Epidermal melanocyte (primary cell): ENCODE measurements around the gene KIF26A.

ENCODE experiments used
- DNase-seq: peaks from one replicate; pipeline ENCODE4 v3.0.0; 2011; ENCODE audit warnings: low spot score; ENCODE audit not compliant: insufficient read length

Gene KIF26A

DNA sequence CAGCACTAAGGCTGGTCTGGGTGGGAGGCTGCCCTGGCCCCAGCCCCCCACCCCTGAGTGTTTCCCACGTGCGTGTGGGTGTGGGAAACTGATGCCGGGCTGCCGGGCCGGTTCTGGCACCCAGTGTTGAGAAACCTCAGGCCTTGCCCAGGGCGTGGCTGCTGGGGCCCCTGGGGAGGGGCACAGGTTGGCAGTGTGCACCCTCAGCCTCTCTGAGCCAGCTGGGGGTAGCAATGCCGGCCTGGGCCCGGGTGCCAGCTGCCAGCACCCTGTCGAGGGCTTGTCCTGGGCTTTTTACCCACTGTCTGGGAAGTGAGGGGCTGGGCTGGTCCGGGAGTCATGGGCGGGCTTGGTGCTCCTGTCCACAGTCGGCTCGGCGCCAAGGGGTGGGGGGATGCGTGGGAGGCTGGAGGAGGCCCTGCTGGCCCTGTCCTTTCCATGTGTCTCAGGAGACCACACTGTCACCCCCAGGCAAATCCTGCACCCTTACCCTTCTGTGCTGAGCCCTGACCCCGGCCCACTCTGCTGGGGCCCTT lies 37.2 kb upstream of the KIF26A start:
- no peak for DNase-seq

GRCh38 chr14:104101651-104102281 lies 36.6 kb upstream of the KIF26A start:
- DNase-seq: no peak

DNA sequence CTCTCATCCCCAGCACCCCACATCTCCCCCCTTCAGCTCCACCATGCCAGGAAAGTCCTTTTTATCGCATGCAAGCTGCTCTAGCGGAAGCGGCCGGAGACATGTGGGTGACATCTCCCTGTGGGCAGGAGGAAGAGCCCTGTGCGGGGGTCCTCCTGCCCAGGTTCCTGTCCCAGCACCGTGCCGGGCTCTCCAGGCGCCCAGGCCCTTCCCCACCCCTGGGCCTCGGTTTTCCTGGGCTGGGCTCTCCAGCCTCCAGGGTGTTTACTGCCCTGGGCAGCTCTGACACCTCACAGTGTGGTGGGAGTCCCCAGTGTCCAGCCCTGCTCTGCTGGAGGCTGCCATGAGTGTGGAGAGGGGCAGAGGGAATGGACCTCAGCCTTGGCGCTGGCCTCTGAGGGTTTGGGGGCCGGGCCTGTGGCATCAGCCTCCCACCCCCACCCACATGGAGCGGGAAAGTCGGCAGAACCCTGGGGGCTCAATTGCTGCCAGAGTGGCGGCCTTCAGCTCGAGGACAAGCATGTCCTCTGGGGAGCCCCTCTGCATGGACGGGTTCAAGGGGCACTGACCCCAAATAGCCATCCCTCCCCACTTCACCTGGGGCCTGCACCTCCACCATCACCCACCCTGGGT lies 36.0 kb upstream of the KIF26A start:
- no peak for DNase-seq

DNA sequence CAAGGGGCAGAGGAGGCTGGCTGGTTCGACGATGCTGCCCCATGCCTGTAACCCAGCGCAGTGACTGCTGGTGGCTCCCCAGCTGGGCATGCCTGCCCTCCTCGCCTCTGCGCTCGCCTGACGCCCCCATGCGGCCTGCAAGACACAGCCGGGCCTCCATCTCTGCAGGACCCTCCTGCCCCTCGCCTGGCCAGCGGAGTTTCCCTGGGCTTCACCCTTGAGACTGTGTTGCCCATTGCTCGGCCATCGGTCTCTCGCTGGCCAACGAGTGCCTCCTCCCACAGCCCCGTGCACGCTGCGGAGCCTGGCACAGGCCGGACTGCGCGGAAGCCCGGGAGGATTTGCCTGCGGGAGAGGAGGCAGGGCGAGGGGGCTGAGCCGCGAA lies 35.3 kb upstream of the KIF26A start:
- DNase-seq: no peak

- DNase-seq: peak; percentile 2
Observed at GRCh38 chr14:104103446-104104075, 34.8 kb upstream of the KIF26A start.

GRCh38 chr14:104104076-104104901 lies 34.1 kb upstream of the KIF26A start:
- no peak for DNase-seq

- no peak for DNase-seq
Observed at GRCh38 chr14:104105071-104105821, 33.1 kb upstream of the KIF26A start.

DNA sequence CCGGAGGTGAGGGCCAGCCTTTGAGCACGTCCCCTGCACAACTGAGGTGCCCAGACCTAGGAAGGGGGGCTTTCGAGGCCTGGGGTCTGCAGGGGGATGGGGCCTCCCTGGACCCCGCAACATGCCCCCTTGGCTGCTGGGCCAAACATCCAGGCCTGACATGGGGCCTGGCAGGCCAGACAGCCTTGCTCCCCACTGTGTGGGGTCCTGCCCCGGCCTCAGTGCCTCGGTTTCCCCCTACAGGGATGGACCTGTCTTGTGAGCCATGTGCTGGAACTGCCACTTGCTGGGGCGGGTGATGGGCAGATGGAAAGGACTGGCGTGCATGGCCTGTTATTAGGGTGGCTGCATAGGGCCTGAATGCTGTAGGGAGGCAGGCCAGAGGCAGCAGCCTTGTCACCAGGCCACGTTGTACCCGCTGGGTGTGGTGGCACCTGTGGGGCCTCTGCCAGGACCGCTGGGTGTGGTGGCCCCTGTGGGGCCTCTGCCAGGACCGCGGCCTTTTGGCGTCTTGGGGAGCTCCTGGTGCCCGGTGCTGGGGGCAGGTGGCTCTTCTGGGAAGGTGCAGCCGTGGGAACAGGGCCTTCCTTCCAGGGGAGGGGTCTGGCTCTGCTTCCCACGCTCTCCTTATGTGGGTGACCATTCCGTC lies 32.4 kb upstream of the KIF26A start:
- no peak for DNase-seq

GRCh38 chr14:104106471-104106991 lies 31.9 kb upstream of the KIF26A start:
- DNase-seq: peak; percentile 2

DNA sequence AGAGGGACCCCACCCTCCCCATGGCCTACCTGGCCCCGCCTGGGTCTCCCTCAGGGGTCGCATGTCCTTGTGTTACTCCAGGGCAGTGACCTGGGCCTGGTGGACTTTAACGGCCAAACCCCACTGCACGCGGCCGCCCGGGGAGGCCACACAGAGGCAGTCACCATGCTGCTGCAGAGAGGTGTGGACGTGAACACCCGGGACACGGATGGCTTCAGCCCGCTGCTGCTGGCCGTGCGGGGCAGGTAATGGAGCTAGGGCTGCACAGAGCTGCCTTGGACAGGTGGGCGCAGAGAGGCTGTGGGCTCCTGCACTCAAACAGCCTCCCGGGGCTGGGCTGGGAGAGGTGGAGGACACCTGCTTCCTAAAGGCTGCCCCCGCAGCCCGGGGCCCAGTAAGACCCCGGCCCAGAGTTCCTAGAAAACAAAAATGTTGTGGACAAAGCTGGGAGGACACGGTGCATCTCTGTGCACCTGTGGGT lies 31.2 kb upstream of the KIF26A start:
- DNase-seq: peak; percentile 6

DNA sequence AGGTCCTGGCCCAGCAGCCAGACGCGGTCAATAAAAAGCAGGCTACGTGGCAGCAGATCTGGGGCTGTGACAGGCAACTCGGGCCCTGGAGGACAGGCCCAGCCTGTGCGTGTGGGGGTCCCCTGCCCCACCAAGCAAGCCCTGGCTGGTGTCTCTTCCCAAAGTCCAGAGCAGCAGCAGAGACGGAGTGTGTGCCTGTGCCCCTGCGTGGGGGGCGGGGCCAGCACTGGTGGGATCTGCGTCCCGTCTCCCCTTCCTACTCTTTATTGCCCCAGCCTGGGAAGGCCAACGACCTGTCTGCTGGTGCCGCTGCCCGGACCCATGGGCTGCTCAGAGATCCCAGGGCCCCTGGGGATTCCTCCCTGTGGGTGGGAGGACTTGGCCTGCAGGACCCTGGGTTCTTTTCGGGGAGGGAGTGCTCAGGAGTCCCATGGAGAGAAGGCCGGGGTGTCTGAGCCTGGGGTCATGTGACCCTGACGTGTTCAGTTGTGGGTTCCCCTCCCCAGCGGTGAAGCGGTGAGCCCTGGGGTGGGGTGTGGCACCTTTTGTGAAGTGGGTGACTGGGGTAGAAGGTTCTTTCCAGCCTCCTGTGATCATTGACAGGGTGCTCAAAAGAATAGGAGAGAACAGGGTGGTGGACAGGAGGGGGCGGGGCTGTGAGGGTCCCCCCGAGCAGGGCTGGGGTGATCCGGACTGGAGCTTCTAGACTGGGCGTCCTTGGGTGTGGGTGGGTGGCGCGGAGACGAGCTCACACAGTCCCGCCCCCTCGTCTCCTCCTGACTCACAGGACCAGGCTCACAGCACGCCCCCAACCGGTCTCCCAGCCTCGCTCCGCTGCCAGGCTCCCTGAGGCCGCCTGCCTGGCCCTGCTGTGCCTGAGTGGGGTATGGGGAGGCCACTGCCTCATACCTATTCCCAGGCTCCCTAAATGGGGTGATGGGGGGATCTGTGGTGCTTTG lies 30.5 kb upstream of the KIF26A start:
- DNase-seq: peak; percentile 4

GRCh38 chr14:104108570-104109541 lies 29.5 kb upstream of the KIF26A start:
- DNase-seq: no peak

DNA sequence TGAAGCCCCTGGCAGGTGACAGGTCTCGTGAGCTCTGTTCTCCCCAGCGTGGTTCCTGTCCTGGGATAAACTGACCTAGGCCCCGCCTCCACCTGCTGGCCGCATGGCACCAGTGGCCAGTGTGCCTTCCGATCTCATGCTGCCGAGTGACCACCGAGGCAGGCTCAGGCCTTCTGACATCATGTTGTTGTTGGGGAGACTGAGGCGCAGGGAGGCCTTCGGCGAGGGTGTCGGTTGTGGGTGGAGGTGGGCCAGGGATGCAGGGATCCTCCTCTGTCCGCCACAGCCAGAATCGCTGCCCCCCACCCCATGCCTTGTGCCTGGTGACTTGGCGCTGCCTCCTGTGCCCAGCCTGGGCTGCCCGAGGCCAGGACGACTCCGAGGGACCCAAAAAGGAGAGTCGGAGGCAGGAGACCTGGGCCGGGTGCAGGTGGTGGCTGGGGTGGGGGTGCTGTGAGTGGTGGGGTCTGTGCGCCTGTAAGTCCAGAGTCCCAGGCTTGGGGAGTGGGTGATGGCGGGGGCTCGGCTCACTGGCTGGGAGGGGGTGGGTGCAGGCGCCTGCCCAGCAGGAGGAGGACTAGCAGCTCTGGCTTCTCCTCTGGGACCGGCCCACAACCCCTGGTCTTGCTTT lies 28.5 kb upstream of the KIF26A start:
- DNase-seq: no peak

DNA sequence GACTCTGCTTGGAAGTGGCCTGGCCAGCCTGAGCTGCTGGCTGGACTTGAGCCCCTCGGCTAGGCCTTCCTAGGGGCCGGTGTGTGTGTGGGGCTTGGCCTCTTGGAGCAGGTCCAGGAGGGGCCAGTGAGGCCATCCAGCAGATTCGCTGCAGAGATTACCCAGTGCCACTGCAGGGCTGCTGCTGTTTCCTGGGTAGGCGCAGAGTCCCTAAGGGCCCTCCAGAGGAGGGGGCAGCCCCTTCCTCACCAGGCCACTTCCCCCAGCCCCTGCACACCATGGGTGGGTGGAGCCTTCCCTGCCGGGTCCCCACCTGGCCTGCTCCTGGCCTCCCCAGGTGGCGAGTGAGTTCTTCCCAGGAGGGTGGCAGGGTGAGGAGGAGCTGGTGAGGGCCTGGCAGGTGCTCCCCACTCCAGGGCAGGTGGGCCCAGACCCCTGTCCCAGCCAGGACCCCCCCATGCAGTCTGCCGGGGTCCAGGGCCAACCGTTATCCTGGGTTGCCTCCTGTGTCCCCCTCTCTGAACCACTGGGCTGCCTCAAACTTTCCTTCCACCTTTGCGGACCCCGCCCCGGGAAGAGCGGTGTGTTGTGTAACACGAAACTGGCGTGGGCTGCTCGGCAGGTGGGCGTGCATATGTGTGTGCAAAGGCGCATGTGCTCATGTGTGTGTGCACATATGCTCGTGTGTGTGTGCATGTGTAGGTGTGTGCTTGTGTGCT lies 27.7 kb upstream of the KIF26A start:
- DNase-seq: no peak

- no peak for DNase-seq
Observed at GRCh38 chr14:104111301-104112112, 26.9 kb upstream of the KIF26A start.

- no peak for DNase-seq
Observed at GRCh38 chr14:104112113-104112505, 26.3 kb upstream of the KIF26A start.
